ENCODE results near the gene GPR157.

Gene GPR157

GRCh38 chr1:9161963-9162362, 33.1 kb upstream of the GPR157 start:
- Histone ChIP-seq H3K27me3 (ENCODE audit: insufficient read depth, low read length, poor library complexity, severe bottlenecking) (no peaks in the 10 kb centered on the region), H3F3A (ENCODE audit: low read depth) (no peaks in the 10 kb centered on the region), H4K20me1 (ENCODE audit: insufficient read depth, low read length, poor library complexity, severe bottlenecking) (no peaks in the 10 kb centered on the region), H3K4me3 (ENCODE audit: low read length, poor library complexity, severe bottlenecking) (no peak overlapping the region), H3K36me3 (ENCODE audit: insufficient read depth, low read length) (no peaks in the 10 kb centered on the region), H3K4me2 (ENCODE audit: low read depth, low read length, poor library complexity, severe bottlenecking) (no peak overlapping the region), H3K9me2 (replicated peaks; ENCODE audit: low read depth, low read length) (no peaks in the 10 kb centered on the region), H3K9ac (ENCODE audit: low read depth, low read length, poor library complexity, severe bottlenecking) (no peak overlapping the region), H2AFZ (ENCODE audit: low read length) (no peak overlapping the region), H3K4me1 (ENCODE audit: insufficient read depth, low read length, poor library complexity, severe bottlenecking) (no peaks in the 10 kb centered on the region), H3K79me2 (ENCODE audit: insufficient read depth, low read length) (no peaks in the 10 kb centered on the region), H3K9me3 (ENCODE audit: insufficient read depth, low read depth, low read length) (no peaks in the 10 kb centered on the region)
- TF ChIP-seq EZH2phosphoT487 (IDR thresholded peaks at IDR 0.05; ENCODE audit: borderline replicate concordance): no peak
- no peak for TF ChIP-seq CTCF (conservative IDR thresholded peaks at IDR 0.05; ENCODE audit: low read length)

- Histone ChIP-seq H3K4me2 (ENCODE audit: low read depth, low read length, poor library complexity, severe bottlenecking) (no peak overlapping the region), H3K4me1 (ENCODE audit: insufficient read depth, low read length, poor library complexity, severe bottlenecking) (no peaks in the 10 kb centered on the region), H3K4me3 (ENCODE audit: low read length, poor library complexity, severe bottlenecking) (no peak overlapping the region), H3F3A (ENCODE audit: low read depth) (no peaks in the 10 kb centered on the region), H2AFZ (ENCODE audit: low read length) (no peak overlapping the region), H3K9me2 (replicated peaks; ENCODE audit: low read depth, low read length) (no peaks in the 10 kb centered on the region), H3K27me3 (ENCODE audit: insufficient read depth, low read length, poor library complexity, severe bottlenecking) (no peaks in the 10 kb centered on the region), H3K9ac (ENCODE audit: low read depth, low read length, poor library complexity, severe bottlenecking) (no peak overlapping the region), H3K36me3 (ENCODE audit: insufficient read depth, low read length) (no peaks in the 10 kb centered on the region), H3K79me2 (ENCODE audit: insufficient read depth, low read length) (no peaks in the 10 kb centered on the region), H4K20me1 (ENCODE audit: insufficient read depth, low read length, poor library complexity, severe bottlenecking) (no peaks in the 10 kb centered on the region), H3K9me3 (ENCODE audit: insufficient read depth, low read depth, low read length) (no peaks in the 10 kb centered on the region)
- TF ChIP-seq CTCF (conservative IDR thresholded peaks at IDR 0.05; ENCODE audit: low read length): no peak
- TF ChIP-seq EZH2phosphoT487 (IDR thresholded peaks at IDR 0.05; ENCODE audit: borderline replicate concordance): no peak
Measured at GRCh38 chr1:9161342-9161741, 32.4 kb upstream of the GPR157 start.

GRCh38 chr1:9160079-9160717, 31.3 kb upstream of the GPR157 start:
- H3K36me3 ChIP-seq (ENCODE audit: insufficient read depth, low read length): no peaks in the 10 kb centered on the region

More at GRCh38 chr1:9160079-9160717, 31.3 kb upstream of the GPR157 start:
- no peak overlapping the region for H3K9ac ChIP-seq (ENCODE audit: low read depth, low read length, poor library complexity, severe bottlenecking)
- no peaks in the 10 kb centered on the region for H3K27me3 ChIP-seq (ENCODE audit: insufficient read depth, low read length, poor library complexity, severe bottlenecking)
- H3K9me3 ChIP-seq (ENCODE audit: insufficient read depth, low read depth, low read length): no peaks in the 10 kb centered on the region
- TF ChIP-seq EZH2phosphoT487 (IDR thresholded peaks at IDR 0.05; ENCODE audit: borderline replicate concordance) (no peak), CTCF (conservative IDR thresholded peaks at IDR 0.05; ENCODE audit: low read length) (no peak)
- H2AFZ ChIP-seq (ENCODE audit: low read length): no peak overlapping the region
- no peak overlapping the region for H3K4me3 ChIP-seq (ENCODE audit: low read length, poor library complexity, severe bottlenecking)
- H4K20me1 ChIP-seq (ENCODE audit: insufficient read depth, low read length, poor library complexity, severe bottlenecking): no peaks in the 10 kb centered on the region
- H3K4me1 ChIP-seq (ENCODE audit: insufficient read depth, low read length, poor library complexity, severe bottlenecking): no peaks in the 10 kb centered on the region
- no peaks in the 10 kb centered on the region for H3K79me2 ChIP-seq (ENCODE audit: insufficient read depth, low read length)
- H3F3A ChIP-seq (ENCODE audit: low read depth): no peaks in the 10 kb centered on the region
- no peaks in the 10 kb centered on the region for H3K9me2 ChIP-seq (replicated peaks; ENCODE audit: low read depth, low read length)
- H3K4me2 ChIP-seq (ENCODE audit: low read depth, low read length, poor library complexity, severe bottlenecking): no peak overlapping the region

Data from Loucy (cell line).